Globus pallidus (tissue), 1 donor: ENCODE results near the gene FBXO15.

Experiments
- DNase-seq: peaks from one replicate; pipeline ENCODE4 v3.0.0-alpha.2; 2015; ENCODE audit warnings: low spot score

FBXO15 gene, protein sequence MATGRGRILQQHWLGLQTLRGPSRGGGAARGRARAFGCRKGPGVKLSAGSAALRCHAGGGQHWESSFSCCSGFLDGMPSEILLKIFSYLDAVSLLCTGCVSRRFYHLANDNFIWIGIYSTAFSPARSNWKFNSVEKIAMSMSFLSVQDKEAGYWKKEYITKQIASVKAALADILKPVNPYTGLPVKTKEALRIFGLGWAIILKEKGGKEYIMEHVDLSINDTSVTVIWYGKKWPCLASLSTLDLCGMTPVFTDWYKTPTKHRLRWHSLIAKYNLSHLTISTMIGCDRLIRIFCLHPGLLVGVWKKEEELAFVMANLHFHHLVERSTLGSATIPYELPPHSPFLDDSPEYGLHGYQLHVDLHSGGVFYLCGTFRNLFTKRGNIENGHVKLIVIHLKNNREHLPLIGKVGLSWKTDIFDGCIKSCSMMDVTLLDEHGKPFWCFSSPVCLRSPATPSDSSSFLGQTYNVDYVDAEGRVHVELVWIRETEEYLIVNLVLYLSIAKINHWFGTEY

GRCh38 chr18:74147779-74148542, at the start of gene FBXO15, which contains the start of gene TIMM21:
TSS of gene FBXO15 (minus strand) at chr18:74147834. CDS start at chr18:74147785, 49 bp downstream.
TSS of gene TIMM21 (plus strand) at chr18:74148523. CDS start at chr18:74148809, 286 bp downstream.
- peak; percentile 95 for DNase-seq

DNA sequence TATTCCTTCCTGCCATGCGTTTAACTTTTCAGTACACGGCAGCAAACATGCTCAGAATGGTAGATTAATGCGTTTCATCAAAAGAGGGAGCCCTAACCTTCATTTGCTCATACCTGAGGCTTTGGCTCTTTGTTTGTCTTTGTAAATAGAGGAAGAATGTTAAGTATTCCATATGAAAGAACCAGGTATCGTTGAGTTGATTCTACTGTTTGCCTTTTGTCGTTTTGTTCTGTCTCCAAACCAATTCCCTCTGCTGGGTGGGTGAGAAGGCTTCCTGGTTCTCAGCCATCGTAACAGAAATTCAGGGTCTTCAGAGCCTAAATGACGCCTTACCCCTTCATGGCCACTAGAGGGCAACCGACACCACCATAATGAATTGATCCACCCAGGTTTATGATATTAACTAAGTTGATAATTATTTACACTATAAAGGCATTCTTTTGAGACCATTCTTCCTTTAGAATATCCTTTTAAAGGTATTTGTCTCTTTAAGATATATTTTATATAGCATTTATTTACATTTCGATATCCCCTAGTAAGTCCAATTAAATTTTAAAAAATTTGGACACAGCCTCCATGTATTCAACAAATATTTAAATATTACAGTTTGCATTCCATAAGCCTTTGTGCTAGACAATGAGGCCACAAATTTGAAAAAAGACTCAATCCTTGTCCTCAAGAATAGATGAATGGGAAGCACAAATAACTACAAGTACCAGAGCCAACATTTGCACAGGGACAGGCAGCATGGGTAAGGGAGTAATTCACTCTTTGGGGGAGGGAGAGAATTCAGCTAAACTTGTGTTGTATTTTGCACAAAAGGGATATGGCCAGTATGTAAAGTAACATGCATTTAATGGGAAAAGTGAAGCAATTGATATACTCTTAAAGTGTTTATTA, 48.8 kb upstream of the FBXO15 start:
- peak; percentile 54 for DNase-seq

DNA sequence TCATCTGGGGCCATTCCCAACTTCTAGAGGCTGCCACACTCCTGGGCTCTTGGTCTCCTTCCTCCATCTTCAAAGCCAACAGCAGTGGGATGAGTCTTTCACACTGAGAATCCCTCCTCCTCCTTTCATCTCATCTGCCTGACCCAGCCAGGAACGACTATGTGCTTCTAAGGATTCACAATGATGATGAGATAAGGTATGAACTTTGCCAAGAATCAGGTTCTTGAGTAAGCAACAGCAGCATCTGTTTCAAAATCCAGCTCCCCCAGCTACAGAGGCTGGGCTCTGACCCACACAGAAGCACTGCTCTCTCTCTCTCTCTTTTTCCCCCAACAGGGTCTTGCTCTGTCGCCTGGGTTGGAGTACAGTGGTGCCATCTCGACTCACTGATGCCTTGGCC, 47.1 kb upstream of the FBXO15 start:
- DNase-seq, result no peak

GRCh38 chr18:74191577-74191976, 43.9 kb upstream of the FBXO15 start:
- DNase-seq, result no peak

GRCh38 chr18:74190086-74190485, 42.5 kb upstream of the FBXO15 start:
- DNase-seq, result no peak

GRCh38 chr18:74186661-74187060, 39.0 kb upstream of the FBXO15 start:
- no peak for DNase-seq

GRCh38 chr18:74185860-74186259, 38.2 kb upstream of the FBXO15 start:
- no peak for DNase-seq

DNA sequence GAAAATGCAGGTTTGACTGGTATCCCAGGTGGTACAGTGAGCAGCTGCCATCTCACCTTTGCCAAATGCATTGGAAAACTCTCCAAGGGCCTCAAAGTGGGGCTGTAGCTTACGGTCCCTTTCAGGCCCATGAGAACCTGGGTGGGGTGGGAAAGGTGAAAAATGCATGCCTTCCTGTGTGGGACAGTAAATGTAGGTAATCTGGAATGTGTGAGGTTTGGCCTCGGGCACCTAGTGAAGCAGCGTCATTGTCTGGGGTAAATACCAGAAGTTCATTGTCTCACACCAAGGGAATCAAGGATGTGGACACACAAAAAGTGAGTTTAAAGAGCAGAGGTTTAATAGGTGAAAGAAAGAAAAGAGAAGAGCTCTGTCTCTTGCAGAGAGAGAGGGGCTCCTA, 37.2 kb upstream of the FBXO15 start:
- DNase-seq, result no peak

DNA sequence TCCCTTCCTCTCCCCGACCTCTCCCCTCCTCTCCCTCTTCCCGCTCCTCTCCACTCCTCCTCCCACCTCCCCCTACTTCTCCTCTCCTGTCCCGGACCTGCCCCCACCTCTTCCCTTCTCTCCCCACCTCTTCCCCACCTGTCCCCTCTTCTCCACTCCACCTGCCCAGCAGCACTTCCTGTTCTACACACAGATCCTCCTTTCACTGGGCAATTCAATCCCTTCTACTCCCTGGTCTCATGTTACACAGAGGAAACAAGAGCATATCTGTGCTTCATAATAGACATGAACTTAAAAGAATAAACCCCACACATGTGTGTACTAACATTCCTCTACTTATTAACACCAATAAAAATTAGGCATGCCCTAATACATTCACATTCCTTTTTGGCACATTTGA, 35.5 kb upstream of the FBXO15 start:
- no peak for DNase-seq

- DNase-seq, result no peak
Measured at GRCh38 chr18:74182335-74182734, 34.7 kb upstream of the FBXO15 start.

GRCh38 chr18:74179623-74180199, 32.1 kb upstream of the FBXO15 start:
- no peak for DNase-seq

DNA sequence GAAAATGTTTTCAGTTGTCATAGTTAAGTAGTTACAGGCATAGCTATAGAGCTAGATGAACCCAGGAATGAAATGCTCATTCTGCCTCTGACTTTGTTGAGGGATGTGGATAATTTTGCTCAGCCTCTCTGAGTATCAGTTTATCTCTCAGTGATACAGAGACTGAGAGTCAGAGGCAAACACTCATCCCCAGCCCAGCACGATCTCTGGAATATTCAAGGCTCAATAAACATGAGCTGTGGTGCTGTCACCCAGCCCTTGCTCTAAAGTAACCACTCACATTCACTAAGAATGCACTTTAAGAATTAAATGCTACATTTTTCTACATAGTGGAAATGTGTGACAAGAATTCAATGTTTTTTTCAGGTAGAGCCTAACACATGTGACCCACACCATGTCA, 31.2 kb upstream of the FBXO15 start:
- DNase-seq, result no peak

GRCh38 chr18:74175658-74176057, 28.0 kb upstream of the FBXO15 start:
- no peak for DNase-seq

GRCh38 chr18:74173434-74173750, 25.8 kb upstream of the FBXO15 start:
- DNase-seq, result no peak

DNA sequence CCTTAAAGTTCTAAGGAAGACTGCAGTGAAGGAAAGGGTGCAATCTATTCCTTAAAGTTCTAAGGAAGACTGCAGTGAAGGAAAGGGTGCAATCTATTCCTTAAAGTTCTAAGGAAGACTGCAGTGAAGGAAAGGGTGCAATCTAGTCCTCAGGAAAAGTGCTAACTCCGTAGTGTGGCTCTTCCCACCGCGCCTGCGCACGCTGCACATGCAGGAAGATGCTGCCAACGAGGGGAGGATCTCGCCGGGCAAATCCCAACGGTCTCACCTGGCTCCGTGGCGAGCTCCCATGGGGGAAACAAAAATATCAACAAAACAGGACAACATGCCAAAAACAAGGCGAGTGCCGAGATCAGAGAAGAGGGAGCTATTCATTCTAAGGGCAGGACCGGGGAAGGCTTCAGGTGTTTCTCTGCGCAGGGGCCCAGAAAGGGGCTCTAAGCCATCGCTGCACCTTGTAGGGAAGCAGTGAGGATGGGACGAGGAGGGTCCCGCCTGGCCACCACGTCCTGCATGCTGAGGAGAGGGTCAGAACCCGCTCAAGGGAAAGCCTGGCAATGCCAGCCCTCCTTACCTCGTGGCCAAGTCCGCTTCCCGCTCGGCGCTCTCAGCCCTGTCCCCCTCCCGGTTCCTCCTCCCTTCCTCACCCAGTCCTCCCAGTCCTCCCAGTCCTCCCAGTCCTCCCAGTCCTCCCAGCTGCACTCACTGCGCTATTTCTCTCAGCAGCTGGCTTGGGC, 25.2 kb upstream of the FBXO15 start:
- no peak for DNase-seq

- DNase-seq, result no peak
Measured at GRCh38 chr18:74171910-74172606, 24.4 kb upstream of the FBXO15 start.

GRCh38 chr18:74166386-74166785, 18.8 kb upstream of the FBXO15 start:
- DNase-seq, result no peak

- DNase-seq, result no peak
Measured at GRCh38 chr18:74163019-74163660, 15.5 kb upstream of the FBXO15 start.

GRCh38 chr18:74155276-74155675, 7.6 kb upstream of the FBXO15 start:
- DNase-seq, result no peak

- no peak for DNase-seq
Measured at GRCh38 chr18:74154716-74155115, 7.1 kb upstream of the FBXO15 start.
